ENCODE results near the gene LTBP3. TPM values are rescaled to one million over a fixed set of nuclear protein-coding genes. Genes with fewer than 3 reads are reported as not detected.

LTBP3 gene
- total and polyA plus RNA-seq, 9 of the 15 experiments (the other 6 are each of a cell fraction or from before 2014, with no cell fraction given), result 0.06 to 20.5 (median 4.8) TPM

- TF ChIP-seq ZNF408 (CRISPR knock-in tag; IDR thresholded peaks at IDR 0.05; ENCODE audit: low read depth) (no peak), WHSC1 (IDR thresholded peaks at IDR 0.05; ENCODE audit: low read length) (no peak), ZNF253 (CRISPR knock-in tag; conservative IDR thresholded peaks at IDR 0.05) (no peak), ZBTB11 (CRISPR knock-in tag; IDR thresholded peaks at IDR 0.05) (peak in 1 of 3 experiments; percentile 85; a peak in 3 of 6 replicates), REST (IDR thresholded peaks at IDR 0.05; ENCODE audit: borderline replicate concordance) (peak; percentile 51; the same call in 1 of the 2 replicates), REST (CRISPR knock-in tag; IDR thresholded peaks at IDR 0.05; ENCODE audit: low read depth) (no peak), ZNF277 (CRISPR knock-in tag; IDR thresholded peaks at IDR 0.05; ENCODE audit: borderline replicate concordance) (no peak), SRSF1 (IDR thresholded peaks at IDR 0.05; ENCODE audit: low read depth, low read length) (no peak), CREB3 (tag; conservative IDR thresholded peaks at IDR 0.05; ENCODE audit: low read depth) (no peak), CBX1 (IDR thresholded peaks at IDR 0.05; ENCODE audit: low read depth) (peak; percentile 43; the same call in 1 of the 2 replicates), ZSCAN29 (IDR thresholded peaks at IDR 0.05) (no peak), NCOA2 (IDR thresholded peaks at IDR 0.05; ENCODE audit: partially characterized antibody in 2 of 2) (no peak)
Measured at GRCh38 chr11:65574109-65574810, 16.1 kb upstream of the LTBP3 start (continued).
